Middle frontal gyrus (tissue), 1 donor: ENCODE measurements around the gene ABCC8.

Experiments used
- DNase-seq: peaks from one replicate; pipeline ENCODE4 v3.0.0-alpha.2; 2015; ENCODE audit warnings: low spot score; ENCODE audit errors: extremely low spot score

The ABCC8 gene

GRCh38 chr11:17472467-17472866, 4.2 kb downstream of the ABCC8 start:
- no peak for DNase-seq

- no peak for DNase-seq
Measured at GRCh38 chr11:17471501-17471900, 5.1 kb downstream of the ABCC8 start.

- no peak for DNase-seq
Measured at GRCh38 chr11:17469998-17470397, 6.6 kb downstream of the ABCC8 start.

- DNase-seq = no peak
Measured at GRCh38 chr11:17468122-17468521, 8.5 kb downstream of the ABCC8 start.

GRCh38 chr11:17463546-17464174, 13.0 kb downstream of the ABCC8 start:
- DNase-seq = no peak

- DNase-seq = no peak
Measured at GRCh38 chr11:17462940-17463339, 13.7 kb downstream of the ABCC8 start.

GRCh38 chr11:17460406-17460805, 16.2 kb downstream of the ABCC8 start:
- DNase-seq = no peak

- DNase-seq = no peak
Measured at GRCh38 chr11:17459236-17459896, 17.3 kb downstream of the ABCC8 start.

GRCh38 chr11:17458268-17458667, 18.4 kb downstream of the ABCC8 start:
- no peak for DNase-seq

GRCh38 chr11:17457396-17458173, 19.1 kb downstream of the ABCC8 start:
- DNase-seq = no peak

GRCh38 chr11:17452668-17453067, 24.0 kb downstream of the ABCC8 start:
- DNase-seq = no peak

GRCh38 chr11:17449158-17449557, 27.5 kb downstream of the ABCC8 start:
- no peak for DNase-seq

GRCh38 chr11:17446482-17446881, 30.2 kb downstream of the ABCC8 start:
- no peak for DNase-seq

GRCh38 chr11:17445240-17445795, 31.3 kb downstream of the ABCC8 start:
- DNase-seq = no peak

GRCh38 chr11:17443926-17444690, 32.5 kb downstream of the ABCC8 start:
- peak; percentile 14 for DNase-seq

- no peak for DNase-seq
Measured at GRCh38 chr11:17443423-17443822, 33.2 kb downstream of the ABCC8 start.

- DNase-seq = no peak
Measured at GRCh38 chr11:17443000-17443399, 33.6 kb downstream of the ABCC8 start.

- DNase-seq = no peak
Measured at GRCh38 chr11:17439316-17439782, 37.3 kb downstream of the ABCC8 start.

GRCh38 chr11:17437366-17437765, 39.3 kb downstream of the ABCC8 start:
- no peak for DNase-seq

- no peak for DNase-seq
Measured at GRCh38 chr11:17434108-17434507, 42.5 kb downstream of the ABCC8 start.

- DNase-seq = no peak
Measured at GRCh38 chr11:17432002-17432401, 44.6 kb downstream of the ABCC8 start.
